RWPE1 (cell line): ENCODE measurements around the gene HTR3A.

ENCODE experiments used
- CTCF ChIA-PET: fragments of 350-600 bp; sonication (Branson Sonifier 250); formaldehyde crosslinking; extraction: SDS; loops from one replicate; lab custom pipeline; 2021; lab: Yijun Ruan, JAX
- POLR2A ChIA-PET: fragments of 400-600 bp; formaldehyde crosslinking; extraction: SDS; loops from one replicate; lab custom pipeline; 2020; ENCODE audit warnings: antibody characterized with exemption; ENCODE audit not compliant: low non-redundant PET; lab: Yijun Ruan, JAX
- DNase-seq: peaks from one replicate; pipeline ENCODE4 v3.0.0; 2012; ENCODE audit warnings: low spot score
- H3K27ac ChIP-seq: fragments of 450-650 bp; 2 replicates; pipeline ENCODE4 v1.5.1; 2017
- TF ChIP-seq, protein P1 (sequence below): fragments of 450-650 bp; conservative IDR thresholded peaks from 2 replicates; pipeline ENCODE4 v1.5.1; 2017; ENCODE audit warnings: low read depth, mild to moderate bottlenecking

Gene HTR3A

DNA sequence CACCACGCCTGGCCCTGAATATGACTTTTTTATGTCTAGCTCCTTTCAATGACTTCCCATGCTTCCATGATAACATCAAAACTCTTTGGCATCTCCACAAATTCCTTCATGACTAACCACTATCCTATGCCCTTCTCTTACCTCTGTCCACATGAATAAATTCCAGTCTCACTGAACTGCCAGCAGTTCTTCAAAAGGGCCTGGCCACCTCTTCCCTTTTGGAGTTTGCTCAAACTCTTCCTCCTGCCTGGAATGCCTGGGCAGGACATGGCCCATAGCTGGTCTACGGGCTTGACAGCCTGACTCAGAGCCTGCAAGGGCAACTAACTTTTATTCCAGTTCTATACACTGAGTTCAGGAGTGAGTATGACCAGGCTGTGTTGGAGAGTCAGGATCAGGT is 42.8 kb downstream of the HTR3A start:
- TF ChIP-seq, protein P1, sequence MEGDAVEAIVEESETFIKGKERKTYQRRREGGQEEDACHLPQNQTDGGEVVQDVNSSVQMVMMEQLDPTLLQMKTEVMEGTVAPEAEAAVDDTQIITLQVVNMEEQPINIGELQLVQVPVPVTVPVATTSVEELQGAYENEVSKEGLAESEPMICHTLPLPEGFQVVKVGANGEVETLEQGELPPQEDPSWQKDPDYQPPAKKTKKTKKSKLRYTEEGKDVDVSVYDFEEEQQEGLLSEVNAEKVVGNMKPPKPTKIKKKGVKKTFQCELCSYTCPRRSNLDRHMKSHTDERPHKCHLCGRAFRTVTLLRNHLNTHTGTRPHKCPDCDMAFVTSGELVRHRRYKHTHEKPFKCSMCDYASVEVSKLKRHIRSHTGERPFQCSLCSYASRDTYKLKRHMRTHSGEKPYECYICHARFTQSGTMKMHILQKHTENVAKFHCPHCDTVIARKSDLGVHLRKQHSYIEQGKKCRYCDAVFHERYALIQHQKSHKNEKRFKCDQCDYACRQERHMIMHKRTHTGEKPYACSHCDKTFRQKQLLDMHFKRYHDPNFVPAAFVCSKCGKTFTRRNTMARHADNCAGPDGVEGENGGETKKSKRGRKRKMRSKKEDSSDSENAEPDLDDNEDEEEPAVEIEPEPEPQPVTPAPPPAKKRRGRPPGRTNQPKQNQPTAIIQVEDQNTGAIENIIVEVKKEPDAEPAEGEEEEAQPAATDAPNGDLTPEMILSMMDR = no peak
- no peak for DNase-seq
- H3K27ac ChIP-seq = no peak overlapping the region
- ChIA-PET CTCF (interaction anchor here (1.2 kb wide), 1 partner anchor 122 kb away, joined by 4 read pairs; no protein-coding TSS in a partner anchor), POLR2A (no interaction called here)

DNA sequence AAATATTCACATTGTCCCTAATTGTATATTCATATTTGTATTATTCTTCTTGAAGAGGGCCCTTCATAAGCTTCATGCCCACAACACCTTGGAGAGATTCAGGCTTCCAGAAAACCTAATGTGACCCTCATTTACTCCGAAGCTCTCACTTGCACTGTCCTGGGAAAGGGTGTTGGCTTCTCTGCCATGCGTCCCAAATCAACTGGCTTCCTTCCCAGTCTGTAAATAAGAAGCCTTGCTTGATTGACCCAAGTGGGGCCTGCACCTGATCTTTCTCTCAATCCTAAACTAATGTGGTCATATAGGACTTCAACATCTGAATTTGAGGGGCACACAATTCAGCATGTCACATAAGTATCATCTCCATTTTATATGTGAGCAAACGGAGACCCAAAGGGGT is 44.1 kb downstream of the HTR3A start:
- no peak overlapping the region for H3K27ac ChIP-seq
- TF ChIP-seq, protein P1 = no peak
- POLR2A ChIA-PET = no interaction called here
- no peak for DNase-seq
- CTCF ChIA-PET = interaction anchor here (0.6 to 1.2 kb wide), 2 partner anchors 123 to 243 kb away, joined by 3 to 4 read pairs; no protein-coding TSS in a partner anchor

DNA sequence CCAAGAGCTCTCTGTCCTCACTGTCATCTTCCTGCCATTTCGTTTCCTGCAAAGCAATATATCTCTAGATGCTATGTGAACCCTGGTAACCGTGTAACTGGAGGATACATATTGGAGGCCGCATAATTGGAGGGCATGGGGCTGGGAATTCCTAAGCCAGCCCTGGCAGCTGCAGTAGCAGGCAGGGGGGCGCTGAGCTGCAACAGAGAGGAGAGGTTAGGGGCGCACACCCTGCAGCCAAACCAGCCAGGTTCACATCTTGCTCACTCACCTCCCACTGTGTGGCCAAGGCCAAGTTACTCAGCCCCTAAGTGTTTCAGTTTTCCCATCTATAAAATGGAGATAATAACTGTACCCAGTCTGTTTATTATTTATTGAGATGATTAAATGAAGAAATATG is 44.7 kb downstream of the HTR3A start:
- no peak for DNase-seq
- CTCF ChIA-PET = no interaction called here
- POLR2A ChIA-PET = no interaction called here
- no peak overlapping the region for H3K27ac ChIP-seq
- TF ChIP-seq, protein P1 = no peak

DNA sequence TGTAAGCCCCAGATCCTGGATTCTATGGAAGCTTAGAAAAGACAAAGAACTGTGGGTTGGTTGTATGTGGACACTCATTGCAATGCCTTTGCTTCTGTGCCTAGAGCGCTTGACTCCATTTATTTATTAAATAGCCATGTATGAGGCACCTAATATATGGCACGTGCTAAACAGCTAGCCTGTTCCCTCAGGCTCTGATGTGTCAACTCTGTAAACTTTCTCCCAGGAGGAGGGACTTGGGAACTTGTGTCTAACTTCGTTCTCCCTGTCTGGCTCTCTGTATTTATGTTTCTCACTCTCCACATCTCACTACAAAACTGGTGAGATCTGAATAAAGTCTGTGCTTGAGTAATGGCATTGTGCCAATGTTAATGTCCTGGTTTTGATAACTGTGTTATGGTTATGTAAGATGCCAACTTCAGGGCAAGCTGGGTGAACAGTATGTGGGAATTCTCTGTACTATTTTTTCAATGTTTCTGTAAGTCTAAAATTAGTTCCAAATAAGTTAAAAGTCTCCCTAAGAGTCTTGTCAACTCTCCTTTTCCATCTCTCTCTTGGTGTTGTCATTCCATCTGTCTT is 50.5 kb downstream of the HTR3A start:
- DNase-seq = no peak
- no peak overlapping the region for H3K27ac ChIP-seq
- ChIA-PET POLR2A (interaction anchor here (0.6 kb wide), 1 partner anchor 147 kb away, joined by 7 read pairs; no protein-coding TSS in a partner anchor), CTCF (interaction anchor here (0.5 to 6.8 kb wide), 4 partner anchors 9 to 869 kb away, joined by 3 to 49 read pairs (median 4); no protein-coding TSS in a partner anchor)
- TF ChIP-seq, protein P1 = no peak

DNA sequence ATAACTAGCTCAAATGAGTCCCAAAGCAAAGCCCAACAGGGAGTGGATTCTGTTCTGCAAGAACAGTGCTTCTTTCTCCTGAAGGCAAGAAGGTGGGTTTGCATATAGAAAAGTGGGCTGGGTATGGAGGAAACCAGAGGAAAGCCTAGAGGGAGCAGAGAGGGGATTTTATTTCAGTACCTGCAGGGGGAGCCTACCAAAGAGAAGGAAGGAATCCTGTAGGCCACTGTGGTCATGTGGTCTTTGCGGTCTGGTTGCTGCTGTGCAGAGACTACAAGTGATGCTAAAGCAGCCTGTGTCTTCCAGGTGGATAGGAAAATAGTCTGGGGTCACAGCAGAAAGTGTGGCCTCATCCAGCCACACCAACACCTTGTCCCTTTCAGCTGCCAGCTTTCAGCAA is 51.4 kb downstream of the HTR3A start:
- no peak for DNase-seq
- ChIA-PET POLR2A (no interaction called here), CTCF (interaction anchor here (1.5 to 6.8 kb wide), 2 partner anchors 8 to 235 kb away, joined by 6 to 49 read pairs; no protein-coding TSS in a partner anchor)
- TF ChIP-seq, protein P1 = no peak
- H3K27ac ChIP-seq = no peak overlapping the region

DNA sequence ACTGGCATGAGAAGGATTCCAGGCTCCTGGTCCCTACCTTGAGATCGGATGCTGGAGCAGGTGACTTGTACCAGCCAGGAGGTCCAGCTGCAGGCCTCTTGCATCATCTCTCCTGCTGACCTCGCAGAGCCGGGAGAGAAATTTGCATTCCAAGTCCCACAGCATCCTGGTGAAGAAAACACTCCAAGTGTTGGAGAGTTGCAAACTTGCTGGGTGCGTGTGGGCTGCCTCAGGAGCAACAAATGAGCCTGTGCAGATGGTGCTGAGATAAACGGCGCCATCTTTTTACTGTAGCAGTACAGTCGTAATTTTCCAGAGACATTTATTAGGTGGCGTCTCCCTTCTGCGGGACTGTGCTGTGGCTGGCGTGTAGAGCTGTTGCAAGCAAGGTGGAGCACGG is 52.5 kb downstream of the HTR3A start:
- no peak for DNase-seq
- ChIA-PET POLR2A (no interaction called here), CTCF (interaction anchor here (0.6 to 6.8 kb wide), 4 partner anchors 9 to 241 kb away, joined by 3 to 49 read pairs (median 6); no protein-coding TSS in a partner anchor)
- H3K27ac ChIP-seq = no peak overlapping the region
- TF ChIP-seq, protein P1 = no peak
